Fibroblast of the conjunctiva (primary cell): ENCODE data around the gene DLL3.

ENCODE experiments used
- DNase-seq: peaks from one replicate; pipeline ENCODE4 v3.0.0-alpha.2; 2010; ENCODE audit warnings: low read depth

The DLL3 gene

DNA sequence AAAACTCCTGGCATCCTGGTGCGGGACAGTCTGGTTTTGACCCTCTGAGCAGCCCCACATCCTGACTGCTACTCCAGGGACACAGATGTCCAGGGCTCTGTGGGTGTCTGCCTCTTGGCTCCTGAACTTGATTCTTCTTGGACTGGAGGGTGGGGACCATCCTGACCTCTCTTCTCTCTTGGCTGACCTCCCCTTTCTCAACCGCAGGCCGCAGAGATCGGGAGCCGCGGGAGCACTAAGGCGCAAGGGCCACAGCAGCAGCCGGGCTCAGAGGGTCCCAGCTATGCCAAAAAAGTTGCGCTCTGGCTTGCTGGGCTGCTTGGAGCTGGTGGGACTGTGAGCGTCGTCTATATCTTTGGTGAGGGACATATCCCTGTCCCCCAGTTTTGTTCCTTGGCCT, 17.1 kb upstream of the DLL3 start:
- DNase-seq: no peak

DNA sequence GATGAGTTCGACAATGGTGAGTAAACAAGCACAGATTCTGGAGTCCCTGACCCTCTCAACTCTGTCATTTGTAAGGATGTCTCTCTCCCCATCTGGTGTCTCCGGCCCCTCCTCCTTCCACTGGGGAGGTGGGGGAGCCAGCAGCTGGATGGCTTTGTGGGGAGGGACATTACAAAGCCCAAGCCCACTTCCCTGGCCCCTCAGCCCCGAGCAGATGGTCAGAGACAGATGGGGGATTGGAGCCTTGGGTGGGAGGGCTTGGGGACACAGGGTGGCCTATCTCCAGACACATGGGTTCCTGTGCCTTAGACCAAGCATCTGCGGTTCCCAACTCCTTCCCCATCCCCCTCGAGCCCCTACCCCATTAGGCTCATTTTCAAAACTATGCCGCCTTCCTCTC, 15.6 kb upstream of the DLL3 start:
- no peak for DNase-seq

DNA sequence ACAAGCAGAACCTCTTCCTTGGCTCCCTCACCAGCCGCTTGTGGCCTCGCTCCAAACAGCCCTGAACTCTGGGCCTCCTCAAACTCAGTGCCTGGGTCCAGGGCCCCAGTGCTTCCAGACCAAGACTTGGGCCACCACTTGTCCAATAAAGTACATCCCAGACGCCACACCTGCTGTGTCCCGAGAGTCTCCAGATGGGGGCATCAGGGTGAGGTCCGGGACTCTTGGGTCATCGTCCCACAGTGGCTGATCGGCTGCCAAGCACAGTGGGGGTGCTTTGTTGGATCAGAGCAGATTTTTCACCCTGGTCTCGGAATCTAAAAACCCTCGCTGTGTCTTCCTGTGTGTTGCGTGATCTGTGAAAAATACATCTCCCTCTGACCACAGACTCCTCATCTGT, 9.0 kb upstream of the DLL3 start:
- DNase-seq: no peak

DNA sequence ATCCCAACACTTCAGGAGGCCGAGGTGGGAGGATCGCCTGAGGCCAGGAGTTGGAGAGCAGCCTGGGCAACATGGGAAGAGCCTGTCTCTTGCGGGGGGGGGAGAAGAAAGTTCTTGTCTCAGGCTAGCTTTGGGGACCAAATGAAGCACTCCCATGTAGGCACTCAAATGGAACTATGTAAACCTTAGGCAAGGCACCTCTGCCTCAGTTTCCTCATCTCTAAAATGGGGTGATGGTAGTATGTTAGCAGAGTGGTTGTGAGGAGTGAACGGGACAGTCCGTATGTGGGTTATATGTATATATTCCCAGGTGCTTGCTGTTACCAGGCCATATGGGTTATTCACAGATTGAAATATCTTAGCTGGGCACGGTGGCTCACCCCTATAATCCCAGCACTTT, 6.5 kb upstream of the DLL3 start:
- no peak for DNase-seq

DNA sequence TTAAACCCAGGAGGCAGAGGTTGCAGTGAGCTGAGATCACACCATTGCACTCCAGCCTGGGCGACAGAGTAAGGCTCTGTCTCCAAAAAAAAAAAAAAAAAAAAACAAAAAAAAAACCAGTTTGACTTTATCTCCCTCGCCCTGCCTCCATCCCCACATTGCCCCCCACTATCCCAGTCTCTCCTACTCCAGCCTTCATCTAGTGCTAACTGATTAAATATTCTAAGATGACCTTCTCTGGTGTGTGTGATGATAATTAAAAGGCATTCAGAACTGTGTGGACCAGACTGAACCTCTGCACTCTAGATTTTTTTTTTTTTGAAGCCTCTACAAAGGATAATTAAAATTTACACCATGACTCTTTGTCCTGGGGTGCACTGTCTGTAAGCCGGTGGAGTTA, 6.0 kb upstream of the DLL3 start:
- no peak for DNase-seq

DNA sequence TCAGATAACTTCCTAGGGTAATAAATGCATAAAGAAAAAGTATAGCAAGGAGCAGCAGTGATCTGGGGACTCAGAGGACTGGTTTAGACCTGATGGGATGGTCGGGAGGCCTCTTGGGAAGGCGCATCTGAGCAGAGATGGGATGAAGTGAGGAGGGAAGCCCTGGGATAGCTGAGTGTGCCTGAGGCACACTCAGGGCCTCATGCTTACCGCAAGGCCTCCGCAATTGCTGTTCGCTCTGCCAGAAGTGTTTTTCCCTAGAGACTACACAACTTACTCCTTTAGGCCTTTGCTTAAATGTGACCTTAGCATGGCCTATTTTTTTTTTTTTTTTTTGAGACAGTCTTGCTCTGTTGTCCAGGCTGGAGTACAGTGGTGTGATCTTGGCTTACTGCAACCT, 4.1 kb upstream of the DLL3 start:
- no peak for DNase-seq

DNA sequence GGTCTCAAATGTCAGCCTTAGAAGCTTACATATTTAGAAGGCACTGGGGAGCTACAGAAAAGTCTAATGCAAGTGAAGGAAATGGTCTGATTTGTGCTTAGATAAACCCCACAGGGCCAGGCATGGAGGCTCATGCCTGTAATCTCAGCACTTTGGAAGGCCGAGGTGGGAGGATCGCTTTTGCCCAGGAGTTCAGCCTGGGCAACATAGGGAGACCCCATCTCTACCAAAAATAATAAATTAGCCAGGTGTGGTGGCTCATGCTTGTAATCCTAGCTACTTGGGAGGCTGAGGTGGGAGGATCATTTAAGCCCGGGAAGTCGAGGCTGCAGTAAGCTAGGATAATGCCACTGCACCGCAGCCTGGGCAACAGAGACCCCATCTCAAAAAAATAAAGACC, 2.7 kb upstream of the DLL3 start:
- DNase-seq: no peak

DNA sequence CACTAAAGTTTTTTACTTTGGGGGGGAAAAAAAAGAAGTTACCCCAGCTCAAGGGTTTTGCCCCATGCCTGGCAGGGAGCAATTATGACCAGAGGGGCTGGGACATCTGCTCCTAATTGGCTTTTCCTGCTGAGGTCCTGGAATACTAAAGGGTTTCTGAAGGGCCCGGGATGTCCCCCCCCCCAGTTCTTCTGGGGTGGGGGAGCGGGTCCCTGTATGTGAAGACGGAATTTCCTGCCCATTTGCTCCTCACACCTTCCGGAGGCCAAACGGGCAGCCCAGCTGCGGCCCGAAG, 1.1 kb upstream of the DLL3 start:
- no peak for DNase-seq

DNA sequence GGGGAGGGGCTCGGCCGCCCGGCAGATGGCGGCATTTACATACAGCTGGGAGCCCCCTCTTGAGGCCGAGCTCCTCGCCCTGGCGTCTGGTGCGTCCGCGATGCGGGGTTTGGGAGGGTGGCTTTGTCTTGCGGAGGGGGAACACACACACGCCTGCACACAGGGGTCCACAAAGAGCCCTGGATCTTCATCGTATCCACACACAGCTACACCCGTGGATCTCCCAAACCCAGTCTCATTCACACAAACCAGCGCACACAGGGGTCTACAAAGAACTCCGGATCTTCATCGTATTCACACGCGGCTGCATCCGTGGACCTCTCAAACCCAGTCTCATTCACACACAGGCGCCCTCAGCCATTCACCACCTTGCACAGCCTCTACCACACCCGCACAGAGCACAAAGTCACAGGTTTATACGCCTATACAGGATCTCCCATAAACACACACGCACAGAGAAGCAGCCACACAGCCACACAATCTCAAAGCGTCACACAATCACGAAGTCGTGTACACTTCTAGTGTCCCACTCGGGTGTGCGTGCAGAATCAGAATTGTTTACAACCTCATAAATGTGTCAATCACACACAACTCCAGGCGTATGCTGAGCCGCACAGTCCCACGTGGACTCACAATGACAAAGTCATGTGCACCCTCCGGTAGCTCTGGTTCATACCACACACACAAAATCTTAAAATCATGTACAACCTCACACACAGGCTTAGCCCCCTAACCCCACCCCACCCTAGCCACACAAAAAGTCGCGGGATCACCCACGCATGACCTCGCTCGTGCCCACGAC, 550 bp upstream of the DLL3 start:
- DNase-seq: no peak

DNA sequence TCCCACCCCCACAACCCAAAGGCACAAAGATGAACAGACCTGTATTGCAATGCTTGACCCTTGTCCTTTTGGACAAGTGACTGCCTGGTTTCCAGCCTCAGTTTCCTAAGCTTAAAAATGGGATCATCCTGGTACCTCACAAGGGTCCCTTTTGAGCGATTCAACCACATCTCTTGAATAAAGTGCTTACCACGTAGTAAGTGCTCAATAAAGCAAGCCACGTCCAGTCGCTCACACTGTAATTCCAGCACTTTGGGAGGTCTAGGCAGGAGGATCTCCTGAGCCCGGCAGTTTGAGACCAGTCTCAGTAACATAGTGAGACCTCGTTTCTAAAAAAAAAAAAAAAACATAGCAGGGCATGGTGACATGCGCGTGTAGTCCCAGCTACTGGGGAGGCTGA, 1.2 kb downstream of the DLL3 start:
- no peak for DNase-seq

DNA sequence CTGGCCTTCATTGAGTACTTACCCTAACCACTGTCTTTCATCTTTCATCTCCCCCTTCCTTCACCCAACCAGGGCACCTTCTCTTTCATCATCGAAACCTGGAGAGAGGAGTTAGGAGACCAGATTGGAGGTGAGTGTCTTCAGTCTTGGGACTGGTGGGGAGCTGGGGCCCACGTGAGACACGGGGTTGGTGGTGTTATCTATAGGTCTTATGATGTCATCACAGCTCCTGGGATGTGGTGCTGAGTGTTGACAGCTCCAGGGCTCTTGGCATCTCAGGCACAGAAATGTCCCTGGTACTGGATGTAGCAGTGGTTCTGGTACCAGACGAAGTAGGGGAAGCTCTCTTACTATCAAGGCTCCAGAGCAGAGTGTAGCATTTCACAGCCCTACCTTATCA, 1.8 kb downstream of the DLL3 start:
- no peak for DNase-seq

DNA sequence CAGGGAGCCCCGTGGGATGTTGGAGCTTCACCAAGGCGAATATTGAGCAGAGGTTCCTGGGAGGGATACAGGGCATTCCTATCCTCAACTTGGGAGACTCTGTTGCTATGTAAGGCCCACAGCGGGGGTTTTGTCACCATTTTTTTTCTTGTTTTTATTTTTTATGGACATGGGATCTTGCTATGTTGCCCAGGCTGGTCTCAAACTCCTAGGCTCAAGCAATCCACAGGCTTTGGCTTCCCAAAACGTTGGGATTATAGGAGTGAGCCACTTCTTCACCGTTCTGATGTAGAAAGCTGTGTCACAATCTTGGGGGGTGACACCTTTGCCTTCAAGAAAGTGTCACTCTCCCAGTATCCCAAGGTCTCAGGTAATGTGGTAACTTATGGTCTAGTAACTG, 2.6 kb downstream of the DLL3 start:
- no peak for DNase-seq

DNA sequence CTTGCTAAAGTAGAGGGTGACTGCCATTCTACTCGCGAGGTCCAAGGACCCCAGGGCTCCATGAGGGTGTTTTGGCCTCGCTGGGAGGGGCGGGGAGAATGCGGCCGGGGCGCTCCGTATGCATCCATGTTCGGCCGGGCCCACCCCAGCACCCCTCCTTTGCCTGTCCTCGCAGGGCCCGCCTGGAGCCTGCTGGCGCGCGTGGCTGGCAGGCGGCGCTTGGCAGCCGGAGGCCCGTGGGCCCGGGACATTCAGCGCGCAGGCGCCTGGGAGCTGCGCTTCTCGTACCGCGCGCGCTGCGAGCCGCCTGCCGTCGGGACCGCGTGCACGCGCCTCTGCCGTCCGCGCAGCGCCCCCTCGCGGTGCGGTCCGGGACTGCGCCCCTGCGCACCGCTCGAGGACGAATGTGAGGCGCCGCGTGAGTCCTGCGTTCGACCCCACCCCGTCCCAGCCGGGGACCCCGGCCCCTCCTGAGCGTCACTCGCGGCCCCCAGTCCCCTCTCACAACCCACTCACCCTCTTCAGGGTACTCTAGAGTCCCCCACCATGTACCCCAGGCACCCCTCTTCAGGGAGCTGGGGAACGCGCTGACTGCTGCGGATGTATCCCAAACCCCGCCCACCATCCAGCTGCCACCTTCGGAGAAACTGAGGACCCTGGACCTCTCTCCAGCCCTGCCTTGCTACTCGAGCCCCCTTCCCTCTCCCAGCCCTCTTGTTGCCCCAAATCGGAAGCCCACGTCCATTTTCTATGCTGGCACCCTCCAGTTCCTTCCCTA, 4.1 kb downstream of the DLL3 start:
- peak; percentile 39 for DNase-seq

DNA sequence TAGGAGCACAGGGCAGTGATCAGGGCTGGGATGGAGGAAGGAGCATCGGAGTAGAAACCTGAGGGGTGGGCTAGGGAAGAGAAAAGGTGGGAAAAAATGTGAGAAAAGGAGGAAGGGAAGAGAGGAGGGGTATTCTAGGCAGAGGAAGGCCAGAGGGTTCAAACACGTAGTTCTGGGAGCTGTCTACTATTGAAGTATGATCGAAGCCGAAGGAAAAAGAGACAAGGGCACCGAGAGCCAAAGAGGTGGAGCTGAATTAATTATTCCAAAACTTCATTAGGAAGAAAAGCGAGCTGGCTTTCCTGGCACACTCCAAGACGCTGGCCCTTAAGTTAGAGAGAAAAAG, 7.8 kb downstream of the DLL3 start:
- no peak for DNase-seq

DNA sequence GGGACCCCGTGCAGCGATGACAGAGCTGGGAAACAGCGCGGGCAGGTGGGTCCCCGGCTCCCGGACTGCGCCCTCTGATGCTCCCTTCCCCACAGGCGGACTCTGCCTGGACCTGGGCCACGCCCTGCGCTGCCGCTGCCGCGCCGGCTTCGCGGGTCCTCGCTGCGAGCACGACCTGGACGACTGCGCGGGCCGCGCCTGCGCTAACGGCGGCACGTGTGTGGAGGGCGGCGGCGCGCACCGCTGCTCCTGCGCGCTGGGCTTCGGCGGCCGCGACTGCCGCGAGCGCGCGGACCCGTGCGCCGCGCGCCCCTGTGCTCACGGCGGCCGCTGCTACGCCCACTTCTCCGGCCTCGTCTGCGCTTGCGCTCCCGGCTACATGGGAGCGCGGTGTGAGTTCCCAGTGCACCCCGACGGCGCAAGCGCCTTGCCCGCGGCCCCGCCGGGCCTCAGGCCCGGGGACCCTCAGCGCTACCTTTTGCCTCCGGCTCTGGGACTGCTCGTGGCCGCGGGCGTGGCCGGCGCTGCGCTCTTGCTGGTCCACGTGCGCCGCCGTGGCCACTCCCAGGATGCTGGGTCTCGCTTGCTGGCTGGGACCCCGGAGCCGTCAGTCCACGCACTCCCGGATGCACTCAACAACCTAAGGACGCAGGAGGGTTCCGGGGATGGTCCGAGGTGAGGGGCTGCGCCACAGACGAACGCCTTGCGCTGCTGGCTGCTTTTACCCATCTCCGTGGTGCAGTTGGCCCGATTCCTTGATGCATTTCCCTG, 8.4 kb downstream of the DLL3 start:
- peak; percentile 6 for DNase-seq

DNA sequence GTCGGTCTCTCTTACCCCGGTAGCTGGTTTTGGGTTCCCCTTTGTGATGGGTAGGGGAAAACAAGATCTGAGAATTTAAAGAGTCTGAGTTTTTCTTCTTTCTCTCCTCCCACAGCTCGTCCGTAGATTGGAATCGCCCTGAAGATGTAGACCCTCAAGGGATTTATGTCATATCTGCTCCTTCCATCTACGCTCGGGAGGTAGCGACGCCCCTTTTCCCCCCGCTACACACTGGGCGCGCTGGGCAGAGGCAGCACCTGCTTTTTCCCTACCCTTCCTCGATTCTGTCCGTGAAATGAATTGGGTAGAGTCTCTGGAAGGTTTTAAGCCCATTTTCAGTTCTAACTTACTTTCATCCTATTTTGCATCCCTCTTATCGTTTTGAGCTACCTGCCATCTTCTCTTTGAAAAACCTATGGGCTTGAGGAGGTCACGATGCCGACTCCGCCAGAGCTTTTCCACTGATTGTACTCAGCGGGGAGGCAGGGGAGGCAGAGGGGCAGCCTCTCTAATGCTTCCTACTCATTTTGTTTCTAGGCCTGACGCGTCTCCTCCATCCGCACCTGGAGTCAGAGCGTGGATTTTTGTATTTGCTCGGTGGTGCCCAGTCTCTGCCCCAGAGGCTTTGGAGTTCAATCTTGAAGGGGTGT, 9.1 kb downstream of the DLL3 start:
- no peak for DNase-seq

DNA sequence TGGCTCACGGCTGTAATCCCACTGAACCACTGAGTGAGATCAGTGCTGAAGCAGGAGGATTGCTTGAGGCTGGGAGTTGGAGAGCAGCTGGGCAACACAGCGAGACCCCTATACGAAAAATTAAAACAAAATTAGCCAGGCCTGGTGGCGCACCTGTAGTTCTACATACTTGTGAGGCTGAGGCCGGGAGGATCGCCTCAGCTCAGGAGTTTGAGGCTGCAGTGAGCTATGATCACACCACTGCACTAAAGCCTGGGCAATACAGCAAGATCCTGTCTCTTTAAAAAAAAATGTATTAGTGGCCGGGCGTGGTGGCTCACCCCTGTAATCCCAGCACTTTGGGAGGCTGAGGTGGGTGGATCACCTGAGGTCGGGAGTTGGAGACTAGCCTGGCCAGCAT, 9.9 kb downstream of the DLL3 start:
- no peak for DNase-seq

DNA sequence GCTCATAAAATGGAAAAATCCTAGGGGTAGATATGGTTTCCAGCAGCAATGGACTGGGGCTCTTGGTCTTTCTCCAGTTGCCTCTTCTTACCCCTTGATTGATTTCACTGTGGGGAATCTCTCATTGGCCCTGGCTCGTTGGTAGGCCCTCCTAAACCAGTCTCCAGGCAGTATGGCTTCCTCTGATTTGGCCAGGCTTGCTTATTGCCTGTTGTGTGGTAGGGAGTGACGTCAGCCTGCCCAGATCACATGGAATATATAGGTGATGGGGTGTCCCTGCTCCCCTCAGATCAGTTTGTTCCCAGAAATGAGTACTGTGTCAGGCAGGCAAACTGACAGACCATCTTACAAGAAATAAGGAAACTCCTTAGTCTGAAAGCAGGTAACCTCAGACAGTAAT, 10.5 kb downstream of the DLL3 start:
- no peak for DNase-seq

DNA sequence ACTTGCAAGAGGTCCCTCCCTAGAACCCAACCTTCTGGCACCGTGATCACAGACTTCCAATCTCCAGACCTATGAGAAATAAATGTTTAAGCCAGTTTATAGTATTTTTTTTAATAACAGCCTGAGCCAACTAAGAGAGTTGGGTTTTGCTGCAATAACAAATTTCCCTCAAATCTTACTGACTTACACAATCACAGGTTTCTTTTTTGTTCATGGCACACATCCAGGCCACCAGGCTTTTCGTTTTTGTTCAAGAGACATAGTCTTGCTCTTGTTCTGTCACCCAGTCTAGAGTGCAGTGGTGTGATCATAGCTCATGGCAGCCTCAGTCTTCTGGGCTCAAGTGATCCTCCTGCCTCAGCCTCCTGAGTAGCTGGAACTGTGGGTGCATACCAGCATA, 14.2 kb downstream of the DLL3 start:
- DNase-seq: no peak

DNA sequence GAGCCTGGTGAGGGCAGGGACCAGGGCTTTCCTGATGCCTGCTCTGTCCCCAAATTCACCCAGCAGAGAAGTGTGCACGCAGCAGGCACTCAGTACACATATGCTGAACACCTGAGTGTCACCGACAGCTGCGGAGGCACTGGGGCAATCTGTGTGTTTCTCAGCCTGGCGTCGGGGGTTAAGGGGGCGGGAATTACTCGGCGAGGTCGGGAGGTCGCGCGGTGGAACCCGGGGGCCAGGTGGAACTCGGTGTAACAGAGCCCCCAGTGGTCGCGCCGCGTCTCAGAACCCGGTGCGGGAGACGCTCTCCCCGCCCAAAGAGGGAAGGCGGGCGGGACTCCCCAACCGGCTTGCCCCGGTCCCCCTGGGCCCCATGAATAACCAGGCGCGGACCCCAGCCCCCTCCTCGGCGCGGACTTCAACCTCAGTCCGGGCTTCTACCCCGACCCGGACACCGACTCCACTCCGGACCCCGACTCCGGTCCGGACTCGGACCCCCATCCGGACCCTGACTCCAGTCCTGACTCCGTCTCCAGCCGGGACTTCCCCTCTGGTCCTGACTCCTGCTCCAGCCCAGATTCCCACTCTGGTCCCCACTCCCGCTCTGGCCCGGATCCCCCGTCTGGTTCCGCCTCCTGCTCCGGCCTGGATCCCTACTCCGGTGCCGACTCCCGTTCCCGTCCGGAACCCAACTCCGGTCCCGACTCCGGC, 16.2 kb downstream of the DLL3 start, which contains the start of gene SELENOV:
Gene SELENOV, plus strand, starts transcription at position 300 of the 711 bp plus-strand sequence. Its CDS starts 74 bp downstream, at position 374.
- no peak for DNase-seq

DNA sequence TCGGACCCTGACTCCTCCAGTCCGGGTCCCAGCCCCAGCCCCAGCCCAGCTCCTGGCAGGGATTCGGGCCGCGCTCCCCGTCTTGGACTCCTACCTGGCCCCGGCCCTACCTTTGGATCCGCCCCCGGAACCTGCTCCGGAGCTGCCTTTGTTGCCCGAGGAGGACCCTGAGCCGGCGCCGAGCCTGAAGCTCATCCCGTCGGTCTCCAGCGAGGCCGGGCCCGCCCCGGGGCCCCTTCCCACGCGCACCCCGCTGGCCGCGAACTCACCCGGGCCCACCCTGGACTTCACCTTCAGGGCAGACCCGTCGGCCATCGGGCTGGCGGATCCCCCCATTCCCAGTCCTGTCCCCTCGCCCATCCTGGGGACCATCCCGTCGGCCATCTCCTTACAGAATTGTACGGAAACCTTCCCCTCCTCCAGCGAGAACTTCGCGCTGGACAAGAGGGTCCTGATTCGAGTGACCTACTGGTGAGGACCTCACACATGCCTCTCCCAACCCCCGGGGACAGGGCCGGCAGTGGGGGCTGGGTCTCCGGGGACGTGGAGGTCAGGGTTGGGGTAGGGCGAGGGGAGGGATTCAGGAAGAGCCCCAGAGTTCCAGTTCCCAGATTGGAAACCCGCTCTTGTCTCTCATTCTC, 16.9 kb downstream of the DLL3 start:
- no peak for DNase-seq

DNA sequence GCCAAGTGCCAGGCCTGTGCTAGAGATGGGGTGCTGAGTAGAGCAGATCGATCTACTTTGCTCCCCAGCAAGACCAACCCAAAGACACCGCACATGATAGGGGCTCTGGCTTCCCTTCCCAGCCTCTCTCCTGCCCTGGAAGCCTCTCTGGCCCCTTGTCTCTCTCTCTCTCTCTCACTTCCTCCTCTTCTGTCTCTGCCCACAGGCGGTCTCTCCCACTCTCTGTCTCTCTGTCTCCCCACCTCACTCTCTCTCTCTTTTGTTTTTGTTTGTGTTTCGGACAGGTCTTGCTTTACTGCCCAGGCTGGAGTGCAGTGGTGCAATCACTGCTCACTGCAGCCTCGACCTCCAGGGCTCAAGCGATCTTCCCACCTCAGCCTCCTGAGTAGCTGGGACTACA, 17.5 kb downstream of the DLL3 start:
- DNase-seq: no peak
